WTC11 (cell line): Measurements from ENCODE around the gene ASZ1.

Experiments used
- TF ChIP-seq, protein P1 (sequence below): fragments of 200-600 bp; IDR thresholded peaks from 2 replicates; pipeline ENCODE4 v1.8.0; 2022; ENCODE audit warnings: antibody characterized with exemption
- TF ChIP-seq, protein P2 (sequence below): sonication (generic); formaldehyde crosslinking; IDR thresholded peaks from 2 replicates; pipeline ENCODE4 v1.8.0; 2022; ENCODE audit warnings: mild to moderate bottlenecking, missing genetic modification reagents
- TF ChIP-seq, protein P3 (sequence below): fragments of 250-450 bp; sonication (Bioruptor Pico); IDR thresholded peaks from 2 replicates; pipeline ENCODE4 v2.1.2; 2022; ENCODE audit warnings: mild to moderate bottlenecking, moderate library complexity

DNA sequence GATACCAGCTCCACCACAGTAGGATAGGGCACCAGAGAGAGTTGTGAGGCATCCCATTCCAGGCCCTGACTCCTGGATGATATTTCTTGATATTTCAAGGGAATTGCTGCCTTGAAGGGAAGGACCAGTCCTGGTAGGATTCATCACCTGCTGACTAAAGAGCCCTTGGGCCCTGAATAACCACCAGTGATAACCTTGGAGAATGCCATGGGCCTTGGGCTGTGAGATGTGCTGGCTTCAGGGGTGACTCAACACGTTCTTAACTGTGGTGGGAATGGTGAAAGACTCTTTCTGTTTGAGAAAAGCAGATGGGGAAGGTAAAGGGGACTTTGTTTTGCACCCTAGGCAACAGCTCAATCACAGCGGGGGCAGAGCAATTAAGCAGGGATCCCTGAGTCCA, 21.4 kb upstream of the ASZ1 start:
- TF ChIP-seq, protein P1, sequence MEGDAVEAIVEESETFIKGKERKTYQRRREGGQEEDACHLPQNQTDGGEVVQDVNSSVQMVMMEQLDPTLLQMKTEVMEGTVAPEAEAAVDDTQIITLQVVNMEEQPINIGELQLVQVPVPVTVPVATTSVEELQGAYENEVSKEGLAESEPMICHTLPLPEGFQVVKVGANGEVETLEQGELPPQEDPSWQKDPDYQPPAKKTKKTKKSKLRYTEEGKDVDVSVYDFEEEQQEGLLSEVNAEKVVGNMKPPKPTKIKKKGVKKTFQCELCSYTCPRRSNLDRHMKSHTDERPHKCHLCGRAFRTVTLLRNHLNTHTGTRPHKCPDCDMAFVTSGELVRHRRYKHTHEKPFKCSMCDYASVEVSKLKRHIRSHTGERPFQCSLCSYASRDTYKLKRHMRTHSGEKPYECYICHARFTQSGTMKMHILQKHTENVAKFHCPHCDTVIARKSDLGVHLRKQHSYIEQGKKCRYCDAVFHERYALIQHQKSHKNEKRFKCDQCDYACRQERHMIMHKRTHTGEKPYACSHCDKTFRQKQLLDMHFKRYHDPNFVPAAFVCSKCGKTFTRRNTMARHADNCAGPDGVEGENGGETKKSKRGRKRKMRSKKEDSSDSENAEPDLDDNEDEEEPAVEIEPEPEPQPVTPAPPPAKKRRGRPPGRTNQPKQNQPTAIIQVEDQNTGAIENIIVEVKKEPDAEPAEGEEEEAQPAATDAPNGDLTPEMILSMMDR, result no peak
- TF ChIP-seq, protein P2, sequence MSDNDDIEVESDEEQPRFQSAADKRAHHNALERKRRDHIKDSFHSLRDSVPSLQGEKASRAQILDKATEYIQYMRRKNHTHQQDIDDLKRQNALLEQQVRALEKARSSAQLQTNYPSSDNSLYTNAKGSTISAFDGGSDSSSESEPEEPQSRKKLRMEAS (CRISPR knock-in tag), result no peak
- TF ChIP-seq, protein P3, sequence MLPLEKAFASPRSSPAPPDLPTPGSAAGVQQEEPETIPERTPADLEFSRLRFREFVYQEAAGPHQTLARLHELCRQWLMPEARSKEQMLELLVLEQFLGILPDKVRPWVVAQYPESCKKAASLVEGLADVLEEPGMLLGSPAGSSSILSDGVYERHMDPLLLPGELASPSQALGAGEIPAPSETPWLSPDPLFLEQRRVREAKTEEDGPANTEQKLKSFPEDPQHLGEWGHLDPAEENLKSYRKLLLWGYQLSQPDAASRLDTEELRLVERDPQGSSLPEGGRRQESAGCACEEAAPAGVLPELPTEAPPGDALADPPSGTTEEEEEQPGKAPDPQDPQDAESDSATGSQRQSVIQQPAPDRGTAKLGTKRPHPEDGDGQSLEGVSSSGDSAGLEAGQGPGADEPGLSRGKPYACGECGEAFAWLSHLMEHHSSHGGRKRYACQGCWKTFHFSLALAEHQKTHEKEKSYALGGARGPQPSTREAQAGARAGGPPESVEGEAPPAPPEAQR (CRISPR knock-in tag), result no peak
